Gastrocnemius medialis (tissue), 4 donors: ENCODE data around the gene PRKD2. TPM values are rescaled to one million over a fixed set of nuclear protein-coding genes. Genes with fewer than 3 reads are reported as not detected.

Experiments
- ATAC-seq, 2 donors: fragments of 150-250 bp; one replicate each; pipeline ENCODE4 v1.9.1; 2016
- DNase-seq, 2 donors: peaks; one replicate each; pipeline ENCODE4 v3.0.0-alpha.2; 2019
- H3K27ac ChIP-seq, 4 donors: fragments of 200-600 bp; sonication (generic); 1 replicate in 1 of 4; 2 replicates in 3 of 4; pipeline ENCODE4 v1.5.1; 2016 to 2018; ENCODE audit warnings: mild to moderate bottlenecking in 2 of 4, moderate library complexity in 1 of 4
- H3K27me3 ChIP-seq, 3 donors: fragments of 200-600 bp; sonication (generic) in 2 of 3; 1 replicate in 1 of 3; 2 replicates in 2 of 3; pipeline versions ENCODE4 v1.5.1 to v1.6.0; 2016 to 2019; ENCODE audit warnings: mild to moderate bottlenecking in 1 of 3, moderate library complexity in 1 of 3
- H3K36me3 ChIP-seq, 2 donors: fragments of 200-600 bp; sonication (generic) in 1 of 2; one replicate each; pipeline ENCODE4 v1.5.1; 2017 to 2018
- H3K4me1 ChIP-seq, 2 donors: fragments of 200-600 bp; sonication (generic) in 1 of 2; one replicate each; pipeline ENCODE4 v1.5.1; 2016 to 2017; ENCODE audit warnings: mild to moderate bottlenecking in 2 of 2
- H3K4me3 ChIP-seq, 4 donors: fragments of 200-600 bp; sonication (generic) in 3 of 4; 1 replicate in 1 of 4; 2 replicates in 3 of 4; pipeline ENCODE4 v1.5.1; 2016 to 2019; ENCODE audit warnings: mild to moderate bottlenecking in 2 of 4
- H3K9me3 ChIP-seq, 3 donors: fragments of 200-600 bp; sonication (generic) in 2 of 3; 1 replicate in 1 of 3; 2 replicates in 2 of 3; pipeline ENCODE4 v1.5.1; 2016 to 2019
- CTCF ChIP-seq, 5 experiments: fragments of 450-650 bp in 3 of 5; fragments of 200-600 bp in 2 of 5; sonication (generic) in 2 of 5; IDR thresholded peaks in 4 of 5; conservative IDR thresholded peaks in 1 of 5; 1 replicate in 4 of 5; 2 replicates in 1 of 5; pipeline ENCODE4 v1.5.1; 2016 to 2019; ENCODE audit warnings: antibody characterized with exemption in 5 of 5, mild to moderate bottlenecking in 3 of 5, moderate library complexity in 3 of 5
- POLR2A ChIP-seq, 2 donors: fragments of 450-650 bp; IDR thresholded peaks; one replicate each; pipeline ENCODE4 v1.6.1; 2017; ENCODE audit warnings: antibody characterized with exemption in 2 of 2, mild to moderate bottlenecking in 2 of 2, moderate library complexity in 2 of 2
- in situ Hi-C, 4 donors: fragments of 200-750 bp; cut with MboI; loops; one replicate each; pipeline versions ENCODE4 v1.15.0 to v1.8.0; 2017; ENCODE audit warnings: low sequenced_read_pairs in 4 of 4
- intact Hi-C: fragments of 100-400 bp; cut with DNase I; formaldehyde crosslinking; loops from one replicate; pipeline ENCODE4 v1.15.1; 2023; ENCODE audit warnings: low total_unique reads
- total RNA-seq, 4 donors: library from RNA; depleted of rRNA; stranded (reverse); fragments of >200 nt; gene quantifications; one replicate each; pipeline versions ENCODE4 v1.1.0 to v1.2.3, GENCODE V29; 2016

Gene PRKD2
- total RNA-seq, 4 donors from 2014 or later: 4.2 to 7.2 (median 6.1) TPM

GRCh38 chr19:46722421-46723022, 5.6 kb upstream of the PRKD2 start:
- DNase-seq (no peak), ATAC-seq (no peak)
- Histone ChIP-seq H3K4me3 (no peak overlapping the region), H3K4me1 (peaks cover 3 to 11% of the 10 kb centered on the region in 2 donors), H3K36me3 (peaks cover 0 to 78% of the 10 kb centered on the region in 2 donors), H3K27me3 (no peaks in the 10 kb centered on the region), H3K9me3 (no peaks in the 10 kb centered on the region), H3K27ac (no peak overlapping the region)
- TF ChIP-seq POLR2A (IDR thresholded peaks at IDR 0.05) (no peak), CTCF (IDR thresholded peaks at IDR 0.05 in 4 of 5, conservative IDR thresholded peaks at IDR 0.05 in 1 of 5) (no peak)
- in situ Hi-C loops: no loop called here
- intact Hi-C loops: no loop called here

DNA sequence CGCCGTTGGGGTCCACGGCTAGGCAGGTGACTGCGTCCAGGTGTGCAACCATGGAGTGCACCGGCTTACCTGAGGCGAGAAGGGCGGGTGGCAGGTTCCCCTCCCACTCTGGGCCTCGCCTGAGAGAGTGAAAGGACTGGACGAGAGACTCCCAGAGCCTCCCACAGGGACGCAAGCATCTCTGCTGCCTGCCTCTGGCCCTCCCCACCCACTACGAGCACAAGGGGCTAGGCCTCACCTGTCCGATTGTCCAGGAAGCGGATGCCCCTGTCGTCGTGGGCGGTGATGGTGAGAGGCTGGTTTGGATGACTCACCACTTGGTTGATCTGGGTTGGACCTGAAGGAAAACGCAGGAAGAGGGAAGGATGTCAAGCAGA, 5.1 kb upstream of the PRKD2 start:
- Histone ChIP-seq H3K27me3 (no peaks in the 10 kb centered on the region), H3K4me1 (peaks cover 0 to 13% of the 10 kb centered on the region in 2 donors), H3K27ac (no peak overlapping the region), H3K9me3 (no peaks in the 10 kb centered on the region), H3K4me3 (no peak overlapping the region), H3K36me3 (peaks cover 0 to 73% of the 10 kb centered on the region in 2 donors)
- no peak for TF ChIP-seq POLR2A (IDR thresholded peaks at IDR 0.05)
- no peak for TF ChIP-seq CTCF (IDR thresholded peaks at IDR 0.05 in 4 of 5, conservative IDR thresholded peaks at IDR 0.05 in 1 of 5)
- DNase-seq (no peak), ATAC-seq (no peak)
- in situ Hi-C loops (no loop called here), intact Hi-C loops (no loop called here)

DNA sequence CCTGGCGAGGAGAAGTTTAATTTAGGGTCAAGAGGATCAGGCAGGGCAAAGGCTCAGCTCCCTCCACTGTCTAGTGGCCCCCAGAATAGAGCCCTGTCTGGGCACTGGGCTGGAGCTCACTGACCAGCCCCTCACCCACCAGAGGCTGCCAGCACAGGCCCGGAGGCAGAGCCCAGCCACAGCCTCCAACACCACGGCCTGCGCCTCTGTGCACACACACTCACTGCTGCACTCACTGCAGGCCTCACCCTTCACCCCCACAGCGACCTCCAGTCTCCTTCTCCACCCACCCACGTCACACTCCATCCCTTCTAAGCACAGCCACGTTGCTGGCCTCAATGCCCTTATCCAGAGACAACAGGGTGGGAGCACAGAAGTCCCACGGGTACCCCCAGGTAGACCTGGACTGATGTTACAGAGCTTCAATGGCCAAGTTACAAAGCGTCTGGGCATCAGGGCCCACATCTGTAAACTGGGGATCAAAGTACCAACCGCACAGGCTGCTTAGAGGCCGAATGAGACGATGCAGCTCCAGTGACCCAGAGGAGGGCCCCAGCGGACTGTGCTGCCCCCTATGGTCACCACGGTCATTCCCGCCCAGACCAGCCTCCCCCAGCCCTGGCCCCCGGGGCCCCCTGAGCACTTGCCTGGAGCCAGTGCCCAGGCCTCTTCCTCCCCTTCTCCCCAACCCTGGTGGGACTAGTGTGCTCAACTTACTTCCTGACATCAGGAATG, 4.5 kb upstream of the PRKD2 start:
- no peak for DNase-seq
- ATAC-seq: no peak
- in situ Hi-C loops: no loop called here
- no peak for TF ChIP-seq CTCF (IDR thresholded peaks at IDR 0.05 in 4 of 5, conservative IDR thresholded peaks at IDR 0.05 in 1 of 5)
- no peak for TF ChIP-seq POLR2A (IDR thresholded peaks at IDR 0.05)
- H3K27ac ChIP-seq: no peak overlapping the region
- H3K27me3 ChIP-seq: no peaks in the 10 kb centered on the region
- H3K9me3 ChIP-seq: no peaks in the 10 kb centered on the region
- intact Hi-C loops: no loop called here
- H3K4me1 ChIP-seq: peaks cover under 1 to 8% of the 10 kb centered on the region in 2 donors
- H3K36me3 ChIP-seq: peaks cover 0 to 67% of the 10 kb centered on the region in 2 donors
- no peak overlapping the region for H3K4me3 ChIP-seq

DNA sequence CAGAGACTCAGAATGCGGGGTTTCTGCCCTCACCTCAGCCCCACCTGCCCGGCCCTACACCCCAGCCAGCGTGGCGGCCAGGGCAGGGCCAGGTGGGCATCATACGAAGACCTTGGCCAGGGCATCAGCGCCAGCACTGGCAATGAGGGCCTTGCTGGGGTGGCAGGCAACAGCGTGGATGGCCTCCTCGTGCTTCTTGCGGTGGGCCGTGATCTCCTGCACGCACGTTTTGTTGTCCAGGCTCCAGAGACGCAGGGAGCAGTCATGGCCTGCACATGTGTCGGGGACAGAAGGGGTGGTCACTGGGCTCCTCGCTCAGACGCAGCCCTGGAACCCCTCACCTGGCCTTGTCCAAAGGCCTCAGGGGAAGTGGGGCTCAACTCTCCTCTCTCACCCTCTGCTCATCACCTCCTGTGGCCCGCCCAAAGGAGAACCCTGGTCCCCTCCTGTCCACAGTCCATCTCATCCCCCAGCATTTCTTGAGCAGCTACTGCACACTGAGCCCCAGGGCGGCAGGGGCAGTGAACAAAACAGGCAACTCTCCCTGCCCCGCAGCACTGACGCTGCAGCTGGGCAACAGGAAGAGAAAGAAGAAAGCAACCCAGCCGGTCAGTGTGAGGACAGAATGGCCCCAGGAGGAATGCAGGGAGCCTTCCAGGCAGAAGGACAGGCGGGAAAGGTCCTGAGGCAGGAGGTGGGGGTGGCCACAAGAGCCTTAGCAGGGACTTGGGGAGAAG, 3.8 kb upstream of the PRKD2 start:
- Histone ChIP-seq H3K36me3 (peaks cover 0 to 62% of the 10 kb centered on the region in 2 donors), H3K27ac (no peak overlapping the region), H3K27me3 (no peaks in the 10 kb centered on the region), H3K4me1 (peaks cover 8 to 16% of the 10 kb centered on the region in 2 donors), H3K4me3 (no peak overlapping the region), H3K9me3 (no peaks in the 10 kb centered on the region)
- TF ChIP-seq POLR2A (IDR thresholded peaks at IDR 0.05) (no peak), CTCF (IDR thresholded peaks at IDR 0.05 in 4 of 5, conservative IDR thresholded peaks at IDR 0.05 in 1 of 5) (no peak)
- intact Hi-C loops (no loop called here), in situ Hi-C loops (no loop called here)
- DNase-seq (no peak), ATAC-seq (no peak)
